ENCODE results near the gene NUCKS1. TPM values are rescaled to one million over a fixed set of nuclear protein-coding genes. Genes with fewer than 3 reads are reported as not detected.

NUCKS1 gene
- polyA plus RNA-seq, 4 donors: 7.8 to 104 (median 32.1) TPM

DNA sequence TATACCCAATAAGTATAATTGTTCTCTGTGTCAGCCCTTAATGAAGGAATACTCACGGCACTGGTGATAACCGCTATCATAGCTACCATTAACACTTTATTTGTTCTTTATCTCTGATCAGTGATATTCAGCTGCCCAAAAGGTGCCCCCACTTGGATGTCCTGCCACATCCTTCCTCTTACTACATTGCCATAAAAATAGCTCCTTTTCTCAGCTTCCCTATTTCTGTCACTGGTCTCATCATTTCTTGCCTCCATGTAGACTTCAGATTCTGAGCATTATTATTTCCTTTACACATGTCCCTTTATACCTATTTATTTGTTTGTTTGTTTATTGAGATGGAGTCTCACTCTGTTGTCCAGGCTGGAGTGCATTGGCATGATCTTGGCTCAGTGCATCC, 28.0 kb upstream of the NUCKS1 start:
- WGBS, 3 donors: 25 to 70% (median 55%) methylated on average over 2 of the region's 2 CpGs
- DNase-seq: no peak
- FAIRE-seq: no peak
- Histone ChIP-seq H3K27me3 (ENCODE audit: control insufficient read depth in 3 of 3, insufficient read depth in 3 of 3, low read length in 3 of 3) (peaks cover 0 to 3% (median 0%) of the 10 kb centered on the region in 3 donors), H3K4me1 (ENCODE audit: control insufficient read depth in 3 of 3, insufficient read depth in 2 of 3, low read depth in 1 of 3, low read length in 2 of 3) (peaks cover 0 to 9% (median 0%) of the 10 kb centered on the region in 3 donors), H3K9me3 (ENCODE audit: control insufficient read depth in 2 of 2, insufficient read depth in 1 of 2, low read depth in 1 of 2, low read length in 1 of 2) (no peaks in the 10 kb centered on the region), H3K36me3 (ENCODE audit: control insufficient read depth in 3 of 3, insufficient read depth in 2 of 3, low read depth in 1 of 3, low read length in 3 of 3) (no peaks in the 10 kb centered on the region), H3K4me3 (ENCODE audit: low read depth in 1 of 3, low read length in 3 of 3) (no peak overlapping the region), H3K27ac (ENCODE audit: low read depth in 1 of 3, low read length in 2 of 3) (no peak overlapping the region)

DNA sequence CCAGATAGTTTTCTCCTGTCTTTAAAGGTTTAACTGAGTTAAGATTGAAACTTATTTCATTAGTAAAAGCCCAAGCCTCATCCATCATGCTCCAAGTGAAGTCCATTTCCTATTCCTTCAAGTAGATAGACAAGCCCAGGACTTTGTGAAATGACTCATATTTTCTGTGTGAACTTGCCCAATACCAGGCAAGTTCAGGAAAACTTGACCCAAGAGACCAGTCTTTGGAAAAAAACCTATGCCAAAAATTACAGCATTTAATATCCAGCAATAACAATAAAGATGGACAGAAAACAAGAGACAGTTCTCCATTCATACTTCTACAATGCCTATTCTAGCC, 25.7 kb upstream of the NUCKS1 start:
- no peak for FAIRE-seq
- Histone ChIP-seq H3K4me1 (ENCODE audit: control insufficient read depth in 3 of 3, insufficient read depth in 2 of 3, low read depth in 1 of 3, low read length in 2 of 3) (peaks cover 0 to 7% (median 0%) of the 10 kb centered on the region in 3 donors), H3K4me3 (ENCODE audit: low read depth in 1 of 3, low read length in 3 of 3) (peak overlapping the region in 2 of 3 donors; percentile 52 to 99), H3K27me3 (ENCODE audit: control insufficient read depth in 3 of 3, insufficient read depth in 3 of 3, low read length in 3 of 3) (peaks cover 0 to 3% (median 0%) of the 10 kb centered on the region in 3 donors), H3K9me3 (ENCODE audit: control insufficient read depth in 2 of 2, insufficient read depth in 1 of 2, low read depth in 1 of 2, low read length in 1 of 2) (no peaks in the 10 kb centered on the region), H3K27ac (ENCODE audit: low read depth in 1 of 3, low read length in 2 of 3) (peak overlapping the region in 1 of 3 donors; percentile 95), H3K36me3 (ENCODE audit: control insufficient read depth in 3 of 3, insufficient read depth in 2 of 3, low read depth in 1 of 3, low read length in 3 of 3) (peaks cover 0 to 9% (median 0%) of the 10 kb centered on the region in 3 donors)
- no peak for DNase-seq

DNA sequence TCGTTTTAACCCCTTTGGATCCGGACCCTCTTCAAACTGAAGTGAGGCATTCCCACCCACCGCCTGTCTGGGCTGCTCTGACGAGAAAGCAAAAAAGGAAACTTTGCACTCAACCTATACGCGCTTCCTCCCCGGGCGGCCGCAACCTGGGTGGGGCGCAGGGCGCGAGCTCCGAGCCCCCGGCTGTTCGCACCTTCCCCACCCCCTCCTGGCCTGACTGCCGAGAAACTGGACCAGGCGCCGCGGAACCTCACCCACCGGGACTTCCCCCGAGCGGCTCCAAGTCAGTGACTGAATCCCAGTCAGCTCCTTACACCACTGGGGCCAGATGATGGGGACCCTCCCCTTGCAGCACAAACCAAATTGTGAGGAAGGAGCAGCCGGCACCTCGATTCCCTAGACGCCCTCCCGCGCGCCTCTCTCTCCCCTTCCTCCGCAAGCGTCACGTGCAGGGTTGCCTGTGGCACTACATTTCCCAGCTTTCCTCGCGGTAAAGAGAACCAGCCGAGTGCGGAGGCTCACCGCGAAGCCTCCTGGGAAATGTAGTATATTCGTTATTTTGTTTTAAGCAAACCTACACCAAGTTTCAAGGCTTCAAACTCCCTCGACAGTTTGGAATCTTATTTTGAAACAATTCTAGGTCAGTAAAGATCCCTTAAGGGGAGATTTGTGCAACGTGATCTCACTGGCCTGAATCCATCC, 25.2 kb upstream of the NUCKS1 start, which contains the start of gene RAB29:
Gene RAB29 (minus strand): TSS at position 468 of the 702 bp plus-strand sequence. CDS start 526 bp downstream, outside the sequence.
- FAIRE-seq: no peak
- WGBS, 3 donors: 0 to 1% (median 0%) methylated on average over 39 to 40 of the region's 40 CpGs

DNA sequence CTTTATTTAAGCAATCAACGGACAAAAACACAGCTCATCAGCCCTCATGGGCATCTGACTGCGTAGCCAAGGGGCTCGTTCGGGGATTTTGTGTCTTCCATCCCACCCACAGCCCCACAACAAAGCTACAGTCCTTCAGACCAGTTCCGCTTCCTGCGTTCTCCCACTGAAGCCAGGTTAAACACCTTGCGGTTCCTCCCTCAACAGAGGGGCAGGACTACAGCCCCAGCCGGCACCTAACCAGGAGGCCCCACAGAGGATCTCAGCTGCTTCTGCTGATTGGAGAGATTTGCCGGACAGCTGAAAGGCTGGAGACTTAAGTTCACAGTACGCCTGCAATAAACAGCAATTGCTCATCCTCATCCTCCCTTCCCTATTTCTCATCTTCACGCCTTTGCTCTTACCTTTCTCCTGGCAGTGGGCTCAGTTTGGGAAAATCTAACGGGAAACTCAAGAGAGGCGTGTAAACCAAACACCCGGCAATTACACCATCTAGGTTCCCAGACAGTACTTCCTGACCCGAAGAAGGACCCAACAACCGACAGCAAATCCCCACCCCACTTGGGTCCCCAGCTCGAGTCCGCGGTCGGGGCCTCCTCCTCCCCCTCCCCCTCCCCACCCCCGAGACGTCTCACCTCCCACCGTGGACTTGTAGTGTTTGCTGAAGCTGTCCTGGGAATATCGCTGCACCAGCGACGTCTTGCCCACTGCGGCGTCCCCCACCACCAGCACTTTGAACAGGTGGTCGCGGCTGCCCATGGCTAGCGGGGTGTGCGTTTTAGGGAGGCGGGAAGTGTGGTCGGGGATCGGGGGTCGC, 24.4 kb upstream of the NUCKS1 start:
- FAIRE-seq (no peak), DNase-seq (peak; percentile 23 to 82)
- peak overlapping the region; percentile 0 to 95 (median 83) for H3K27ac ChIP-seq (ENCODE audit: low read depth in 1 of 3, low read length in 2 of 3)
- peaks cover 0 to 5% (median 0%) of the 10 kb centered on the region in 3 donors for H3K4me1 ChIP-seq (ENCODE audit: control insufficient read depth in 3 of 3, insufficient read depth in 2 of 3, low read depth in 1 of 3, low read length in 2 of 3)
- WGBS, 3 donors: 6 to 11% (median 7%) methylated on average over 35 to 36 of the region's 36 CpGs
- peaks cover 0 to 9% (median 0%) of the 10 kb centered on the region in 3 donors for H3K36me3 ChIP-seq (ENCODE audit: control insufficient read depth in 3 of 3, insufficient read depth in 2 of 3, low read depth in 1 of 3, low read length in 3 of 3)
- peak overlapping the region; percentile 52 to 99 (median 72) for H3K4me3 ChIP-seq (ENCODE audit: low read depth in 1 of 3, low read length in 3 of 3)
- H3K9me3 ChIP-seq (ENCODE audit: control insufficient read depth in 2 of 2, insufficient read depth in 1 of 2, low read depth in 1 of 2, low read length in 1 of 2): no peaks in the 10 kb centered on the region
- peaks cover 0 to 3% (median 0%) of the 10 kb centered on the region in 3 donors for H3K27me3 ChIP-seq (ENCODE audit: control insufficient read depth in 3 of 3, insufficient read depth in 3 of 3, low read length in 3 of 3)

More for the DNA sequence above, 25.2 kb upstream of the NUCKS1 start, which contains the start of gene RAB29:
- H3K9me3 ChIP-seq (ENCODE audit: control insufficient read depth in 2 of 2, insufficient read depth in 1 of 2, low read depth in 1 of 2, low read length in 1 of 2): no peaks in the 10 kb centered on the region
- H3K4me3 ChIP-seq (ENCODE audit: low read depth in 1 of 3, low read length in 3 of 3): peak within 1 kb of the TSS; percentile 52 to 99 (median 72)
- peaks cover 0 to 9% (median 0%) of the 10 kb centered on the region in 3 donors for H3K36me3 ChIP-seq (ENCODE audit: control insufficient read depth in 3 of 3, insufficient read depth in 2 of 3, low read depth in 1 of 3, low read length in 3 of 3)
- H3K27me3 ChIP-seq (ENCODE audit: control insufficient read depth in 3 of 3, insufficient read depth in 3 of 3, low read length in 3 of 3): peaks cover 0 to 3% (median 0%) of the 10 kb centered on the region in 3 donors
- peak within 1 kb of the TSS; percentile 0 to 95 (median 83) for H3K27ac ChIP-seq (ENCODE audit: low read depth in 1 of 3, low read length in 2 of 3)
- H3K4me1 ChIP-seq (ENCODE audit: control insufficient read depth in 3 of 3, insufficient read depth in 2 of 3, low read depth in 1 of 3, low read length in 2 of 3): peaks cover 0 to 7% (median 0%) of the 10 kb centered on the region in 3 donors
- DNase-seq: peak; percentile 80 to 89

GRCh38 chr1:205772607-205773032, 22.6 kb upstream of the NUCKS1 start:
- no peak overlapping the region for H3K4me3 ChIP-seq (ENCODE audit: low read depth in 1 of 3, low read length in 3 of 3)
- FAIRE-seq: no peak
- peaks cover 0 to 5% (median 0%) of the 10 kb centered on the region in 3 donors for H3K4me1 ChIP-seq (ENCODE audit: control insufficient read depth in 3 of 3, insufficient read depth in 2 of 3, low read depth in 1 of 3, low read length in 2 of 3)
- H3K36me3 ChIP-seq (ENCODE audit: control insufficient read depth in 3 of 3, insufficient read depth in 2 of 3, low read depth in 1 of 3, low read length in 3 of 3): peaks cover 0 to 9% (median 0%) of the 10 kb centered on the region in 3 donors
- H3K27me3 ChIP-seq (ENCODE audit: control insufficient read depth in 3 of 3, insufficient read depth in 3 of 3, low read length in 3 of 3): peaks cover 0 to 3% (median 0%) of the 10 kb centered on the region in 3 donors
- H3K27ac ChIP-seq (ENCODE audit: low read depth in 1 of 3, low read length in 2 of 3): no peak overlapping the region
- WGBS, 3 donors: 85 to 88% (median 86%) methylated on average over 2 of the region's 2 CpGs
- no peaks in the 10 kb centered on the region for H3K9me3 ChIP-seq (ENCODE audit: control insufficient read depth in 2 of 2, insufficient read depth in 1 of 2, low read depth in 1 of 2, low read length in 1 of 2)
- no peak for DNase-seq

DNA sequence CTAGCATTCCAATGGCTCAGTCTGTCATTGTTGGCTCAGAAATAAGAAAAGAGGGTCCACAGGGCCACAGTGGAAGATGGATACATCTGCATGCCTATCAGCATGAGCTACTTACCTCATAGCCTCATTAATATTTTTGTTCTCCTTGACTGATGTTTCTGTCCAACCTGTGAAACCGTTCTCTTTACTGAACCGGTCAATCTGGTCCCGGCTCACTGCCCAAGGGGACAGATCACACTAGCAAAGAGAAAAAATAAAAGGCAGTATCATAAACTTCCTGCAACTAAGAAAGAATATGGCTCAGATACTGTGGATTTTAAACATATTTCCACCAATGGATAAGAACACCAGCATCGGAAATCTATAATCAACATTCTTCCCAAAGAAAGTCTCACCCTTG, 20.6 kb upstream of the NUCKS1 start:
- 91 to 94% (median 92%) methylated on average over 4 of the region's 4 CpGs for WGBS, 3 donors
- DNase-seq: no peak
- Histone ChIP-seq H3K4me1 (ENCODE audit: control insufficient read depth in 3 of 3, insufficient read depth in 2 of 3, low read depth in 1 of 3, low read length in 2 of 3) (peaks cover 0 to 5% (median 0%) of the 10 kb centered on the region in 3 donors), H3K9me3 (ENCODE audit: control insufficient read depth in 2 of 2, insufficient read depth in 1 of 2, low read depth in 1 of 2, low read length in 1 of 2) (no peaks in the 10 kb centered on the region), H3K27me3 (ENCODE audit: control insufficient read depth in 3 of 3, insufficient read depth in 3 of 3, low read length in 3 of 3) (peaks cover 0 to 3% (median 0%) of the 10 kb centered on the region in 3 donors), H3K27ac (ENCODE audit: low read depth in 1 of 3, low read length in 2 of 3) (no peak overlapping the region), H3K36me3 (ENCODE audit: control insufficient read depth in 3 of 3, insufficient read depth in 2 of 3, low read depth in 1 of 3, low read length in 3 of 3) (peaks cover 0 to 9% (median 0%) of the 10 kb centered on the region in 3 donors), H3K4me3 (ENCODE audit: low read depth in 1 of 3, low read length in 3 of 3) (no peak overlapping the region)
- no peak for FAIRE-seq

DNA sequence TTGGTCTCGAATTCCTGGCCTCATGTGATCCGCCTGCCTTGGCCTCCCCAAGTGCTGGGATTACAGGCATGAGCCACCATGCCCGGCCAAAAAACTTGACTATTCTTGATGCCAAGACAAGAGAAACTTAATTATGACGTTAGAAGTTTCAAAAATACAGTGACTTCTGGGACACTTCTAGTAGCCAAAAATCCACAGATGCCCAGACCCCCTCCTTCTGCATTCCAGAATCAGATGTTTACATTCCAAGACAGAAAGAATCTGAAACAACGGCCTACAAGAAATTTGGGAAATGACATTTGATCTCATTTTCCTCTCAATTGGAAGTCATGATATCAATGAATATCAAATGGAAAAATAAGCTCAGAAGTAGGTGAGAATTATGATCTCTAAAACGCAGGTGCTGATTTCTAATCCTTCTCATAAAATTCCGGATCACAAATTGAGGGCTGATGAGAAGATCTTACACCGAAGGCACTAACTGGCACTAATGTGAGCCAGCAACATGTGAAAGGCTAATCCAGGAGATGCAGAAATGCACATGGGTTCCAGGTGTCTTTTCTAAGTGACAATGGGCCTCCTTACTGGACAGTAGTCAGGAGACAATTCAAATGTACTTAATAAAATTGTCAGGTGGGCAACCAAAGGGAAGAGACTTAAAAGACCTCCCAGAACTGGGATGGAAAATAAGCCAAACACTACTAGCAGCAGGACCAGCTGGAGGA, 19.8 kb upstream of the NUCKS1 start:
- FAIRE-seq: no peak
- no peaks in the 10 kb centered on the region for H3K9me3 ChIP-seq (ENCODE audit: control insufficient read depth in 2 of 2, insufficient read depth in 1 of 2, low read depth in 1 of 2, low read length in 1 of 2)
- 82 to 93% (median 83%) methylated on average over 8 of the region's 8 CpGs for WGBS, 3 donors

DNA sequence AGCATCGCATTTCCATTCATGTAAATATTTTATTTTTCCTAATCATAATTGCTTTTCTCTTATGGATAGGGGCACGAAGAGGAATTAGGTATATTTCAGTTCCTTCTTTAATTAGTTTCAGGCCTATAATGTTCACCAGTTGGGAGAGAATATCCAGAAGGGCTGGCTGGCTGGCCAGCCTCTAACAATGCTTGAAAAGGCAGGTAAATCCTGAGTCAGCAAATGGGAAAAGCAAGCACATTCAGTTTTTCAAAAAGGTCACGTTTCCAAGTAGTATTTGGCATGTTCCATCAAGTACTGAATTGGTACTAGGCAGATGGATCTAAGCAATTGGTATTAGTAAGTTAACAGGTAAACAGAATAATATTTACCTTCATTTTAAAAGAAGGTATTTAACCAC, 17.3 kb upstream of the NUCKS1 start:
- DNase-seq (no peak), FAIRE-seq (no peak)
- Histone ChIP-seq H3K27ac (ENCODE audit: low read depth in 1 of 3, low read length in 2 of 3) (no peak overlapping the region), H3K4me3 (ENCODE audit: low read depth in 1 of 3, low read length in 3 of 3) (no peak overlapping the region), H3K27me3 (ENCODE audit: control insufficient read depth in 3 of 3, insufficient read depth in 3 of 3, low read length in 3 of 3) (no peaks in the 10 kb centered on the region), H3K4me1 (ENCODE audit: control insufficient read depth in 3 of 3, insufficient read depth in 2 of 3, low read depth in 1 of 3, low read length in 2 of 3) (no peaks in the 10 kb centered on the region), H3K9me3 (ENCODE audit: control insufficient read depth in 2 of 2, insufficient read depth in 1 of 2, low read depth in 1 of 2, low read length in 1 of 2) (no peaks in the 10 kb centered on the region), H3K36me3 (ENCODE audit: control insufficient read depth in 3 of 3, insufficient read depth in 2 of 3, low read depth in 1 of 3, low read length in 3 of 3) (peaks cover 0 to 9% (median 0%) of the 10 kb centered on the region in 3 donors)
- 78 to 89% (median 86%) methylated on average over 3 of the region's 3 CpGs for WGBS, 3 donors

More for the DNA sequence above, 19.8 kb upstream of the NUCKS1 start:
- no peak overlapping the region for H3K4me3 ChIP-seq (ENCODE audit: low read depth in 1 of 3, low read length in 3 of 3)
- H3K27me3 ChIP-seq (ENCODE audit: control insufficient read depth in 3 of 3, insufficient read depth in 3 of 3, low read length in 3 of 3): no peaks in the 10 kb centered on the region
- no peak for DNase-seq
- H3K4me1 ChIP-seq (ENCODE audit: control insufficient read depth in 3 of 3, insufficient read depth in 2 of 3, low read depth in 1 of 3, low read length in 2 of 3): peaks cover 0 to 3% (median 0%) of the 10 kb centered on the region in 3 donors
- peaks cover 0 to 9% (median 0%) of the 10 kb centered on the region in 3 donors for H3K36me3 ChIP-seq (ENCODE audit: control insufficient read depth in 3 of 3, insufficient read depth in 2 of 3, low read depth in 1 of 3, low read length in 3 of 3)
- H3K27ac ChIP-seq (ENCODE audit: low read depth in 1 of 3, low read length in 2 of 3): no peak overlapping the region
